Stimulated activated effector memory CD8-positive, alpha-beta T cell treated with anti-CD3 and anti-CD28 coated beads, Interleukin-12 subunit alpha, Interleukin-12 subunit beta, amount 100 ng/mL, for 72 hours (primary cell): ENCODE measurements around the gene PASD1.
"Not testable (repeated sequence)": the region's sequence is repeated elsewhere in the genome, so short reads cannot be mapped to it uniquely, and the experiment has no call there.

Source experiments
- ATAC-seq: fragments of 150-1000 bp; cut with Tn5 transposase; 2 replicates; pipeline ENCODE4 v1.10.0; 2021
- DNase-seq, 2 donors: peaks; one replicate each; pipeline ENCODE4 v3.0.0; 2021 to 2022; ENCODE audit warnings: low spot score in 2 of 2
- H3K27ac Mint-ChIP-seq: one replicate; pipeline ENCODE4 v1.8.0; 2022; ENCODE audit warnings: mild to moderate bottlenecking, mixed read lengths
- H3K36me3 Mint-ChIP-seq: one replicate; pipeline ENCODE4 v1.8.0; 2022; ENCODE audit warnings: mild to moderate bottlenecking, mixed read lengths
- H3K4me1 Mint-ChIP-seq: one replicate; pipeline ENCODE4 v1.8.0; 2022; ENCODE audit warnings: mixed read lengths
- H3K4me3 Mint-ChIP-seq: one replicate; pipeline ENCODE4 v1.8.0; 2022; ENCODE audit warnings: mild to moderate bottlenecking, mixed read lengths
- H3K9me3 Mint-ChIP-seq: one replicate; pipeline ENCODE4 v1.8.0; 2022; ENCODE audit warnings: mixed read lengths

Gene PASD1

DNA sequence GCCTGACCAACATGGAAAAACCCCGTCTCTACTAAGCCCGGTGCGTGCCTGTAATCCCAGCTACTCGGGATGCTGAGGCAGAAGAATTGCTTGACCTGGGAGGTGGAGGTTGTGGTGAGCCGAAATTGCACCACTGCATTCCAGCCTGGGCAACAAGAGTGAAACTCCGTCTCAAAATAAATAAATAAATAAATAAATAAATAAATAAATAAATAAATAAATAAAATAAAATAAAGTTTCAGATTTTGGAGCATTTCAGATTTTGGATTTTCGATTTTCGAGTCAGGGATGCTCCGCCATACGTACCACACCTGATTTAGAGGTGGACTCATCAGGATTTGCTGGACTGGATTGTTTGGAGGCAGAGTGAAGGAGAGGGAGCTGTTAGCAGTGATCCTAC is 3.4 kb downstream of the PASD1 start:
- not testable (repeated sequence) for DNase-seq, H3K27ac Mint-ChIP-seq, H3K36me3 Mint-ChIP-seq, H3K4me1 Mint-ChIP-seq, H3K9me3 Mint-ChIP-seq, H3K4me3 Mint-ChIP-seq, ATAC-seq

DNA sequence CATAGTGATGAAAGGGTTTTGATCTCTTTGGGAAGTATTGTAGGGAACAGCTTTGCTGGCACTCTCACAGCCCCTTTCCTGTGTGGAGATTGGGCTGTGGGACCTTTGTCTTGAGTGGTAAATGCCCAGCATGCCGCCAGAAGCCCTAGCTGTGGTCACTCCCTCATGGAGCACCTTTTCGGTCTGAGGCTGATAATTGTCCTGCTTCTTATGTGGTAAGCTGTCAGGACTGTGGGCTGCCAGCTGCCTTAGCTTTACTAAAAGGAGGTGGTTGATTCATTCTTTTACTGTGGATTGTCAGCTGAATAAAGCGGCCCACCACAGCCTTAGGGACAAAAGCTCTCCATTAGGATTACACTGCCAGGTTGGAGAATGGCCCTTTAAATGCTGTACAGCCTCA is 7.1 kb downstream of the PASD1 start:
- no peaks in the 10 kb centered on the region for H3K9me3 Mint-ChIP-seq
- H3K4me3 Mint-ChIP-seq, result no peak overlapping the region
- H3K4me1 Mint-ChIP-seq, result no peaks in the 10 kb centered on the region
- no peak overlapping the region for H3K27ac Mint-ChIP-seq
- no peaks in the 10 kb centered on the region for H3K36me3 Mint-ChIP-seq
- DNase-seq (no peak), ATAC-seq (no peak)

DNA sequence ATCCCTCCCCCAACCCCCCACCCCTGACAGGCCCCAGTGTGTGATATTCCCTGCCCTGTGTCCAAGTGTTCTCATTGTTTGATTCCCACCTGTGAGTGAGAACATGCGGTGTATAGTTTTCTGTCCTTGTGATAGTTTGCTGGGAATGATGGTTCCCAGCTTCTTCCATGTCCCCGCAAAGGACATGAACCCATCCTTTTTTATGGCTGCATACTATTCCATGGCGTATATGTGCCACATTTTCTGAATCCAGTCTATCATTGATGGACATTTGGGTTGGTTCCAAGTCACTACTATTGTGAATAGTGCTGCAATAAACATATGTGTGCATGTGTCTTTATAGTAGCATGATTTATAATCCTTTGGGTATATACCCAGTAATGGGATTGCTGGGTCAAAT is 29.9 kb downstream of the PASD1 start:
- DNase-seq, ATAC-seq, H3K4me1 Mint-ChIP-seq, H3K9me3 Mint-ChIP-seq, H3K27ac Mint-ChIP-seq, H3K36me3 Mint-ChIP-seq, H3K4me3 Mint-ChIP-seq: not testable (repeated sequence)

DNA sequence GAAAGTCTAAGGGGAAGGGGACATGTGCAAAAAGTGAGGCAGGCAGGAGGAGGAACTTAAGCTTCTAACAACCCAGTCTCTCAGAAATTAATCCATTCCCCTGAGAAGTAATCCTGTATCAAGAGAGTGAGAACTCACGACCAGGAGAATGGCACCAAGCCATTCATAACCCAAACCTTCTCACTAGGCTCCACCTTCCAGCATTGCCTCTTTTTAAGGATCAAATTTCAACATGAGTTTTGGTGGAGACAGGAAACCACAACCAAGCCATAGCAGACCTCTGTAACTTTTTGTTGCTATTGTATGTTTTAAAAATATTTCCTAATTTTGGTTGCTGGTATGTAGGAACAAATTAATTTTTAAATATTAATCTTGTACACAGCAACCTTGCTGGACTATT is 32.8 kb downstream of the PASD1 start:
- Mint-ChIP-seq H3K4me3 (no peak overlapping the region), H3K27ac (no peak overlapping the region), H3K4me1 (no peaks in the 10 kb centered on the region), H3K9me3 (peaks cover 2% of the 10 kb centered on the region), H3K36me3 (no peaks in the 10 kb centered on the region)
- DNase-seq, result no peak
- ATAC-seq, result no peak

DNA sequence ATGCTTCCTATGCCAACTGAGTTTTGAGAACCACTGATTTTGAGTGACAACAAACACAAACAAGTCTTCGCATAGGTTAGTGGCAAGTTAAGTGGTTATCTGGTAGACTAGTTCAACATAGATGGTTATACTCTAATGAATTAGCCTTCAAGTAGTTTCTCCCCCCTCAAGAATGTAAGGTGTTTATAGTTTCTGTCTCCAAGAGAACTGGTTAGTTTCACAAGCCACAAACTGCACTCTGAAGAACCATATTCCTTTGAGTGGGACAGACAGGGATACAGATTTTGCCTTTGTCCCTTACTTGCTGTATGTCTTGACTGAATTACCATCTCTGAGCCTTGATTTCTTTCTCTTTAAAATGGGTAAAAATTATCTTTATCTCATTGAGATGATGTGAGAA is 41.5 kb downstream of the PASD1 start:
- Mint-ChIP-seq H3K4me1 (no peaks in the 10 kb centered on the region), H3K4me3 (no peak overlapping the region), H3K9me3 (no peaks in the 10 kb centered on the region), H3K36me3 (no peaks in the 10 kb centered on the region), H3K27ac (no peak overlapping the region)
- ATAC-seq (no peak), DNase-seq (no peak)

DNA sequence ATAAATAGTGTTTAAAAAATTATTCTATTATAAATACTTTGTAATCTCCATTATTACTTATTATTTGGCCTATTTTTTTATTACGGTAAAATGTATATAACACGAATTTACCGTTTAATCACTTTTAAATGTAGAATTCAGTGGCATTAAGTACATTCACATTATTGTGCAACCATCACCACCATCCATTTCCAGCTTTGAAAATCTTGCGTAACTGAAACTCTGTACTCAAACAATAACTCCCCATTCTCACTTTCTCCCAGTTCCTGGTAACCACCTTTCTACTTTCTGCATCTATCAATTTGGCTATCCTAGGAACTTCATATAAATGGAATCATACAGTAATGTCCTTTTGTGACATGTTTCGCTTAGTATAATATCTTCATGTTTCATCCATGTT is 45.7 kb downstream of the PASD1 start:
- Mint-ChIP-seq H3K9me3 (no peaks in the 10 kb centered on the region), H3K4me1 (no peaks in the 10 kb centered on the region), H3K27ac (no peak overlapping the region), H3K4me3 (no peak overlapping the region), H3K36me3 (no peaks in the 10 kb centered on the region)
- ATAC-seq (no peak), DNase-seq (no peak)

DNA sequence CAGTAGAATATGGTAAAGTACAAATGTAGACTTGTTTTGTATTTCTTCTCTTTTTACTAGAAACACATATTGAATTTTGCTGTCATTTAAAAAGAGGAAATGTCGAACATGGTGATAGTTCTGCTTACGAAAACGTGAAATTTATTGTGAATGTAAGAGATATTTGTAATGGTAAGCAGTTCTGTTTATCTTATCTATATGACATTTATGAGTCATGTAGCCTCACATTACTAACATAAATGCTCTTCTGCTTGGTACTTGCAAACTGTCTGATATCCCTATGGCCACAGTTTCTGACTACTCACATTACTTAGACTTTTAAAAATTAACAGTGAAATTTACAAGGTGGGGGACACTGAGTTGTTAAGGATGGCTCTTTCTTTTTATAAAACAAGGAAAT is 57.9 kb downstream of the PASD1 start:
- DNase-seq, result no peak
- Mint-ChIP-seq H3K27ac (no peak overlapping the region), H3K4me1 (no peaks in the 10 kb centered on the region), H3K36me3 (no peaks in the 10 kb centered on the region), H3K9me3 (no peaks in the 10 kb centered on the region), H3K4me3 (no peak overlapping the region)
- ATAC-seq, result no peak

DNA sequence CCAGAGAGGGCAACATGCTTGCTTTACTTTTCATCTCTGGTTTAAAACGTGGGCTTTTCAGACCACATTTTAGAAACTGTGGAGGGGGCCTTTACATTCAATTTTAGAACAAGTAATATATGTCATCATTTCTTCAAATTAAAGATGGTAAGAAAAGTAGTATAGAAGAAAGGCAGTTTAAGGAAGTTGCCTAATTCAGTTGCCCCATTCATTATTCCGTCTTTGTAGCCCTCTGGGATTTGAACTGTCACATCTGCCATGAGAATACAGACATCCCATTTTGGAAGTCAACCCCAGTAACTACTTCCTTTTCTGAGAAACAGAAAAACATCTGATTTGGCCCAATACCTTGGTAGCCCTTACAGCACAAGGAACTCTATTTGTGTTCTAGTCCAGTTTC is 61.2 kb downstream of the PASD1 start:
- no peak for ATAC-seq

DNA sequence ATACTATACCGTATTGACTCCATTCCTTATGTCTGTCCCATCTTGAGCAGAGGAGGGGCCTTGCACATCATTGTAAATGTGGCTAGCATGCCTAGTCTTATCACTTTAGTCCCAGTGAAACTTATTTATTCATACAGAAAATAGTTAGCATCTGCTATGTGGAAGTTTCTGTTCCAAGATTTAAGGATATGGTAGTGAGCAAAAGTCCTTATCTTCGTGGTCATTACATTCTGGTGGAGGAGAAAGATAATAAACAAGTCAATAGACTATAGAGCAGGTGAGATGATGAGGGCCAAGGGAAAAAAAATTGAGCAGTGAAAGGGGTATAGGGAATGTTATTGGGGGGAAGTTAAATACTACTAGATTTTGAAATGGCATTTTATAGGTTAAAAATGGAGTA is 68.3 kb downstream of the PASD1 start:
- no peak for ATAC-seq
- Mint-ChIP-seq H3K36me3 (no peaks in the 10 kb centered on the region), H3K4me1 (no peaks in the 10 kb centered on the region), H3K4me3 (no peak overlapping the region), H3K27ac (no peak overlapping the region), H3K9me3 (no peaks in the 10 kb centered on the region)
- no peak for DNase-seq

More for the DNA sequence above, 61.2 kb downstream of the PASD1 start:
- DNase-seq, result no peak
- Mint-ChIP-seq H3K4me3 (no peak overlapping the region), H3K4me1 (no peaks in the 10 kb centered on the region), H3K27ac (no peak overlapping the region), H3K36me3 (no peaks in the 10 kb centered on the region), H3K9me3 (no peaks in the 10 kb centered on the region)

DNA sequence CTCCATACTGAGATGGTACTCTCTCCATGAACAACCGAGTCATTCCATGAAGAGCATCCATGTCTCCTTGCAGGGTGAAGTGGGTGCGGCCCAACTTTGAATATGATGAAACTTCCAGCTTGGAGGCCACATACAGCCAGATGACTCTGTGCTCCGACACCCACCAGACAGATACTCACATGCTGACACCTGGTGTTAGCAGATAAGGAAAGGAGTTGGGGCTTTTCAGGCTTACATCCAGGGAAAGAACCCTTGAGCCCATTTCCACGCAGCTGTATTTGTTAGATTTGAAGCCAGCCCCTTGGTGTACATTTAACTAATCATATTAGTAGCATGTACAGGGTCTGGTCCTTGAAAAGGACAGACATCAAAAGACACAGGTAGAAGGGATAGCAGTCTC is 69.7 kb downstream of the PASD1 start:
- Mint-ChIP-seq H3K27ac (no peak overlapping the region), H3K36me3 (no peaks in the 10 kb centered on the region), H3K4me1 (no peaks in the 10 kb centered on the region), H3K4me3 (no peak overlapping the region), H3K9me3 (no peaks in the 10 kb centered on the region)
- DNase-seq (no peak), ATAC-seq (no peak)

DNA sequence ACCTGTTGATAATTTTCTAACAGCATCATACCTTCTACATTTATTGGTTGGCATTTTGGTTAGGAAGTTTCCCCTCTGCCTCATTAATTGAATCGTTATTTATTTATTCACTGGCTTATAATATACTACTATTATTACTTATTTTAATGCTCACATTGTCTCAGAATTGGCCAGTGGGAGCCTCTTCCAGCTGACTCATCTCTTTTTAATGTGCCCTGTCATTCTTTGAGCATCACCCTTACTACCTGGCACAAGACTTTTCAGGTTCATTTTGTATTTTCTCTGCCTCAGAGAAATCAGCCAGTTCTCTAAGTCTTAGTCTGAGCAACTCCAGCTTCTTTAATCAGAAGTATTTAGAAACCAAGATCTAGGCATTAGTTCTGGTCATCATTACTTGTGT is 71.5 kb downstream of the PASD1 start:
- Mint-ChIP-seq H3K9me3 (no peaks in the 10 kb centered on the region), H3K36me3 (no peaks in the 10 kb centered on the region), H3K4me3 (no peak overlapping the region), H3K27ac (no peak overlapping the region), H3K4me1 (no peaks in the 10 kb centered on the region)
- DNase-seq, result no peak
- no peak for ATAC-seq

DNA sequence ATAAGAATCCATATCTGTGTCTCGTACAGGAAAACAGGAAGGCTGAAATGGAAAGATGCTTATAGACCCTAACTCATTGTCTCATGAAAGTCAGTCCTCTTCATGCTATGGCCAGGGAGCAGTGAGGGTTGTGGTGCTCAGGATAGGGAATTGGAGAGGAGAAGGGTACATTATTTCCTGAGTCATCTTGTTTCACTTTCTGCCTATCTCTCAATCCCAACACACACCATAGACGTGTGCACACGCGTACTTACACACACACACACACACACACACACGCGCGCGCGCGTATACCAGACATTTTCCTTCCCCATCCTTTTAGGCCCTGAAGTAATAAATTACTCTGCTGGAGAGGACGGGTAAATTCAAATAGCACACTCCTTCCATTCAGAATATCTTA is 78.1 kb downstream of the PASD1 start:
- no peak overlapping the region for H3K27ac Mint-ChIP-seq
- H3K9me3 Mint-ChIP-seq, result no peaks in the 10 kb centered on the region
- H3K4me3 Mint-ChIP-seq, result no peak overlapping the region
- DNase-seq, result no peak
- ATAC-seq, result no peak
- H3K4me1 Mint-ChIP-seq, result no peaks in the 10 kb centered on the region
- no peaks in the 10 kb centered on the region for H3K36me3 Mint-ChIP-seq

DNA sequence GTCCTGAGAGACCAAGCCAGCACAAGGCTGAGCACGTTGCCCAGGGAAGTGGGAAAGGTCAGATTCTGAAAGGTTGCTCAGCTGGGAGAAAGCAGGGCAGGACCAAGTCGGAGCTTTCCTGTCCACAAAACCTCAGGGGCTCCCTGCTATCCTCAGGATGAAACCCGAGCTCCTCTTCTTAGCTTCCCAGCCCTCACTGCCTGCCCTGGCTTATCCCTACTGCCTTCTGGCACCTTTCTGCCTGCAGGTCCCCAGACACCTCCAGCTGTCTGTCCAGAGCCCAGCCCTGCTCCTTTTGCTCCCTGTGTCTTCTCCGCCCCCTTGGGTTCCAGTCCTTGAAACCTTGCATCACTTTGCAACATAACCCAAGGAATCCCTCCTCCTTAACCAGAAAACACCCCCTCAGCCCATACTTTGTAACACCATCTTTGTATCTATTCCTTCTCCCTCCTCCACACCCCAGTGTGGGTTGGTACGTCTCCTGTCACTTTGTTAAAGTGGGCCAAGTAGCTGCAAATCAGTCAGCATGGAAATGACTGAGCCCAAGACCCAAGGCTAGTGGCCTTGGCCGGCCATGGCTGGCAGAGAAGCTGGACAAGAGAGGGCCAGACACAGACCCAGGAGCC is 111.8 kb downstream of the PASD1 start:
- no peak for ATAC-seq
- H3K4me1 Mint-ChIP-seq, result no peaks in the 10 kb centered on the region
- DNase-seq, result no peak
- H3K36me3 Mint-ChIP-seq, result no peaks in the 10 kb centered on the region
- H3K9me3 Mint-ChIP-seq, result no peaks in the 10 kb centered on the region
- no peak overlapping the region for H3K4me3 Mint-ChIP-seq
- H3K27ac Mint-ChIP-seq, result no peak overlapping the region

DNA sequence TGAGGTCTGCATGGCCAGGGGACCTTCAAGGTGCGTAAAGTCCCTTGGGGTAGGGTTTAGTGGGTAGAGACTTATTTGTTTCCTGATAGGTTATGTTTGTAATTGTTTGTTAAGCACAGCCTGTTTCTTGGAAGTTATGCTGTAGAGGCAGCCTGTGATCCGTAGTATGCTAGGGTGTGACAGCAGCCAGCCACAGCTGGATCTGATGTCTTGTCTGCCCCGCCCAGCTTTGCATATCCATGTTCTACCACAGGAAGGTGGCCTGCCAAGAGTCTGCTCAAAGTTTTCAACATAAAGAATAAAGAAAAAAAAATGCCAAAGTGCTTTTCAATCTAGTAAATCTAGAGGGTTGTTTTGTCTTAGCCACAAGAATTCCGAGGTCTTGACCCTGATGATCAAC is 112.7 kb downstream of the PASD1 start:
- DNase-seq (no peak), ATAC-seq (no peak)
- no peak overlapping the region for H3K4me3 Mint-ChIP-seq
- H3K27ac Mint-ChIP-seq, result no peak overlapping the region
- no peaks in the 10 kb centered on the region for H3K36me3 Mint-ChIP-seq
- no peaks in the 10 kb centered on the region for H3K9me3 Mint-ChIP-seq
- no peaks in the 10 kb centered on the region for H3K4me1 Mint-ChIP-seq

DNA sequence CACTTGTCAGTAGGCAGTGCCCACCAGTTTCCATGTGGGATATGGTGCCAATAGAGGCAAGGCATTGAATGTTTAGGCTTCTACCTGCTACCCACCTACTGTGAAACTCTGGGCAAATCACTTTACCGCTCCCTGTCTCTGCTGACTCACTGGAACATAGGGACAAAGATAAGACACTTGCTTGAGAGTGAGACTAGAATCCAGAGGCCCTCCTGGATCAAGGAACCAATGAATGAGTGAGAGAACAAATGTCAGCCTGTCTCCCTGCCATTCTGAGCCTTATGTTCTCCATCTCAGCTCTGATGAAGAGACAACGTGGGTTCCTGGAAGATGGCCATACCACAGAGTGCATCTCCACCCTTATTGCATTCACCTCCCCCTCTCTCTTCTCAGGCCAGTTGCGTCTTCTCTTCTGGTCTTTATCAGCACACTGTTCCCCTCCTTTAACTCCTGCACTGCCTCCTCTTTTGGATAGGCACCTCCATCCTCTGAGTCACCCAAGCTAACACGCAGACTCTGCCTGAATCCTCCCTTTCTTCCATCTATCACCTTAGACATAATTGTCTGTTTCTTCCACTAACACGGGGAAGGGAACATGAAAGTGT is 116.4 kb downstream of the PASD1 start:
- DNase-seq, result no peak

DNA sequence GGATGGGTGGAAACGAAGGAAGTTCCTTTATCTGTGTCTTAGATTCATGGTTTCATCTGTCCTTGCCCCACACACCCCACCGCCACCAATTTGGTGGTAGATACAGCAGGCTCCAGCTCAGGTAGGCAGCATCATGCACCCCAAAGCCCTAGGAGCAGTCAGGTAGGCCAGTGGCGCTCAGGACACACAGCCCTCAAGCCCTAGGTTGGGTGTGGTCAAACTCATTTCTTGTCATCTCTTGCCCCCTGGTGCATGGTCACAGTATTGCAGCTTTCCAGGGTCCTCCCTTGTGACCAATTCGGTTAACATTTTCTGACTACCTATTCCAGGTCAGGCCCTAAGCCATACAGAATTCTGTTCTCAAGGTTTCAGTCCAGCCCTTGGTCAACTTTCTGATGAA is 117.3 kb downstream of the PASD1 start:
- ATAC-seq (peak; percentile 67), DNase-seq (peak; percentile 15 to 78)
- no peaks in the 10 kb centered on the region for H3K36me3 Mint-ChIP-seq
- H3K9me3 Mint-ChIP-seq, result no peaks in the 10 kb centered on the region
- no peaks in the 10 kb centered on the region for H3K4me1 Mint-ChIP-seq
- H3K27ac Mint-ChIP-seq, result no peak overlapping the region
- H3K4me3 Mint-ChIP-seq, result no peak overlapping the region

More for the DNA sequence above, 116.4 kb downstream of the PASD1 start:
- H3K27ac Mint-ChIP-seq, result no peak overlapping the region
- no peaks in the 10 kb centered on the region for H3K36me3 Mint-ChIP-seq
- no peaks in the 10 kb centered on the region for H3K4me1 Mint-ChIP-seq
- no peaks in the 10 kb centered on the region for H3K9me3 Mint-ChIP-seq
- no peak for ATAC-seq
- no peak overlapping the region for H3K4me3 Mint-ChIP-seq

DNA sequence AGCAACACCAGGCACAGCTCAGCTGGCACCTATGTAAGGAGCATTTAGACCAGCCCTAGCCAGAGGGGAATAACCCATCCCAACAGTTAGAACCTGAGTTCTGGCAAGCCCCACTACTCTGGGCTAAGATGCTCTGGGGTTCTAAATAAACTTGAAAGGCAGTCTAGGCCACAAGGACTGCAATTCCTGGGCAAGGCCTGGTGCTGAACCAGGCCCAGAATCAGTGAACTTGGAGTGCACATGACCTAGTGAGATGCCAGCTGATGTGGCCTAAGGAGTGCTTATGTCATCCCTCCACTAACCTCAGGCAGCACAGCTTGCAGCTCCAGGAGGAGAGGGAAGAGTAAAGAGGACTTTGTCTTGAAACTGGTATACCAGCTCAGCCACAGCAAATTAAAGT is 124.2 kb downstream of the PASD1 start:
- Mint-ChIP-seq H3K27ac (no peak overlapping the region), H3K36me3 (no peaks in the 10 kb centered on the region), H3K9me3 (no peaks in the 10 kb centered on the region), H3K4me1 (no peaks in the 10 kb centered on the region), H3K4me3 (no peak overlapping the region)
- ATAC-seq, result no peak
- no peak for DNase-seq
